Stimulated activated CD4-positive, alpha-beta T cell treated with anti-CD3 and anti-CD28 coated beads, Interleukin-15, amount 100 ng/mL, for 48 hours (primary cell): Measurements from ENCODE around the gene JADE2.
A peak's percentile ranks its signal among the peaks of the same experiment; 100 is the strongest.
"Not testable (repeated sequence)": the region's sequence is repeated elsewhere in the genome, so short reads cannot be mapped to it uniquely, and the experiment has no call there.

Experiments used
- DNase-seq, 2 donors: peaks; one replicate each; pipeline ENCODE4 v3.0.0-alpha.2; 2020; ENCODE audit warnings: low read depth in 2 of 2

Gene JADE2

GRCh38 chr5:134524826-134525682 lies at the start of gene JADE2:
TSS of gene JADE2 (plus strand) at chr5:134525670. CDS start at chr5:134535858, 10,188 bp downstream.
- DNase-seq = peak; percentile 61 to 68

- DNase-seq = no peak
Measured at GRCh38 chr5:134477462-134478245, 47.8 kb upstream of the JADE2 start.

- no peak for DNase-seq
Measured at GRCh38 chr5:134479839-134480238, 45.6 kb upstream of the JADE2 start.

GRCh38 chr5:134489227-134489944 lies 36.1 kb upstream of the JADE2 start:
- DNase-seq = no peak

GRCh38 chr5:134490255-134490924 lies 35.1 kb upstream of the JADE2 start:
- no peak for DNase-seq

- DNase-seq = no peak
Measured at GRCh38 chr5:134490925-134491271, 34.6 kb upstream of the JADE2 start.

GRCh38 chr5:134491841-134492442 lies 33.5 kb upstream of the JADE2 start:
- no peak for DNase-seq

- no peak for DNase-seq
Measured at GRCh38 chr5:134492568-134492967, 32.9 kb upstream of the JADE2 start.

- no peak for DNase-seq
Measured at GRCh38 chr5:134493461-134494055, 31.9 kb upstream of the JADE2 start.

GRCh38 chr5:134494780-134495179 lies 30.7 kb upstream of the JADE2 start:
- DNase-seq = no peak

- DNase-seq = not testable (repeated sequence)
Measured at GRCh38 chr5:134499905-134500304, 25.6 kb upstream of the JADE2 start.

GRCh38 chr5:134500699-134501430 lies 24.6 kb upstream of the JADE2 start:
- no peak for DNase-seq

- DNase-seq = no peak
Measured at GRCh38 chr5:134502259-134502658, 23.2 kb upstream of the JADE2 start.

- DNase-seq = peak; percentile 67 to 71
Measured at GRCh38 chr5:134503088-134503936, 22.2 kb upstream of the JADE2 start.

GRCh38 chr5:134503937-134504437 lies 21.5 kb upstream of the JADE2 start:
- no peak for DNase-seq

GRCh38 chr5:134504629-134505300 lies 20.7 kb upstream of the JADE2 start:
- no peak for DNase-seq

- no peak for DNase-seq
Measured at GRCh38 chr5:134506054-134507039, 19.1 kb upstream of the JADE2 start.
